B cell (primary cell): ENCODE results near the gene TACC3. TPM values are rescaled to one million over a fixed set of nuclear protein-coding genes. Genes with fewer than 3 reads are reported as not detected.

ENCODE experiments used
- ATAC-seq: fragments of 200-7000 bp; cut with Tn5 transposase; one replicate; pipeline ENCODE4 v1.10.0; 2021; ENCODE audit warnings: low read depth, mild to moderate bottlenecking, moderate number of reproducible peaks, moderate library complexity
- CTCF ChIA-PET: fragments of 350-600 bp; sonication (Branson Sonifier 250); formaldehyde crosslinking; loops from one replicate; lab custom pipeline; 2021; ENCODE audit warnings: antibody characterized with exemption, inconsistent platforms; lab: Charles Lee
- POLR2A ChIA-PET: fragments of 350-600 bp; sonication (Branson Sonifier 250); formaldehyde crosslinking; loops from one replicate; lab custom pipeline; 2021; ENCODE audit warnings: antibody characterized with exemption; lab: Charles Lee
- DNase-seq: peaks from one replicate; pipeline ENCODE4 v3.0.0; 2013
- H2AFZ ChIP-seq: 2 replicates; pipeline ENCODE4 v1.6.1; 2012; ENCODE audit warnings: mild to moderate bottlenecking, low read depth, low read length; ENCODE audit not compliant: insufficient read depth, poor library complexity, severe bottlenecking
- H3K27ac ChIP-seq, 2 donors: 1 replicate in 1 of 2; 2 replicates in 1 of 2; pipeline ENCODE4 v1.5.1; 2012 to 2013; ENCODE audit warnings: low read length in 2 of 2, mild to moderate bottlenecking in 2 of 2, moderate library complexity in 1 of 2
- H3K27me3 ChIP-seq, 4 experiments: fragments of 200-600 bp in 1 of 4; sonication (generic) in 1 of 4; replicated peaks in 1 of 4; 1 replicate in 2 of 4; 2 replicates in 2 of 4; pipeline versions ENCODE4 v1.6.1 to v1.7.0; 2013 to 2016; ENCODE audit warnings: low read length in 3 of 4, mild to moderate bottlenecking in 2 of 4, mixed read lengths in 1 of 4, moderate library complexity in 1 of 4; ENCODE audit not compliant: insufficient read depth in 4 of 4, control insufficient read depth in 3 of 4; ENCODE audit errors: control extremely low read depth in 1 of 4
- H3K36me3 ChIP-seq, 2 experiments: replicated peaks in 1 of 2; 1 replicate in 1 of 2; 2 replicates in 1 of 2; pipeline versions ENCODE4 v1.6.1 to v1.7.1; 2013; ENCODE audit warnings: low read length in 1 of 2; ENCODE audit not compliant: insufficient read depth in 2 of 2, control insufficient read depth in 1 of 2; ENCODE audit errors: control extremely low read depth in 1 of 2, extremely low read depth in 1 of 2
- H3K4me1 ChIP-seq, 2 donors: fragments of 200-600 bp in 1 of 2; sonication (generic) in 1 of 2; 1 replicate in 1 of 2; 2 replicates in 1 of 2; pipeline versions ENCODE4 v1.5.1 to v1.6.1; 2013 to 2017; ENCODE audit warnings: low read length in 2 of 2; ENCODE audit not compliant: control insufficient read depth in 2 of 2, insufficient read depth in 2 of 2
- H3K4me2 ChIP-seq: replicated peaks from 2 replicates; pipeline ENCODE3; 2012; ENCODE audit warnings: mild to moderate bottlenecking, low read depth, low read length; ENCODE audit not compliant: poor library complexity, severe bottlenecking
- H3K4me3 ChIP-seq, 5 experiments: fragments of 200-600 bp in 1 of 5; sonication (generic) in 1 of 5; 1 replicate in 3 of 5; 2 replicates in 2 of 5; pipeline versions ENCODE4 v1.5.1 to v1.7.0; 2011 to 2016; ENCODE audit warnings: low read length in 4 of 5, mild to moderate bottlenecking in 4 of 5, low read depth in 2 of 5, control low read depth in 1 of 5, moderate library complexity in 1 of 5; ENCODE audit not compliant: insufficient read depth in 1 of 5; ENCODE audit errors: control extremely low read depth in 1 of 5, extremely low read depth in 1 of 5
- H3K79me2 ChIP-seq: fragments of 200-600 bp; sonication (generic); one replicate; pipeline ENCODE4 v1.6.0; 2016; ENCODE audit warnings: low read length; ENCODE audit not compliant: control insufficient read depth, insufficient read depth
- H3K9ac ChIP-seq: fragments of 200-600 bp; sonication (generic); 2 replicates; pipeline ENCODE4 v1.6.1; 2017; ENCODE audit warnings: mild to moderate bottlenecking, low read length, moderate library complexity
- H3K9me3 ChIP-seq, 3 donors: one replicate each; pipeline versions ENCODE4 v1.6.1 to v1.7.1; 2013; ENCODE audit warnings: low read length in 2 of 3; ENCODE audit not compliant: control insufficient read depth in 2 of 3, insufficient read depth in 1 of 3; ENCODE audit errors: control extremely low read depth in 1 of 3
- H4K20me1 ChIP-seq: 2 replicates; pipeline ENCODE4 v1.6.0; 2012; ENCODE audit warnings: mild to moderate bottlenecking, low read length; ENCODE audit not compliant: insufficient read depth, control insufficient read depth, poor library complexity, severe bottlenecking
- H3K27ac Mint-ChIP-seq: one replicate; pipeline ENCODE4 v1.8.0; 2021; ENCODE audit warnings: mixed read lengths
- H3K27me3 Mint-ChIP-seq: one replicate; pipeline ENCODE4 v1.8.0; 2021; ENCODE audit warnings: mixed read lengths
- H3K4me1 Mint-ChIP-seq: one replicate; pipeline ENCODE4 v1.8.0; 2021; ENCODE audit warnings: mixed read lengths
- H3K4me3 Mint-ChIP-seq: one replicate; pipeline ENCODE4 v1.8.0; 2021; ENCODE audit warnings: mixed read lengths
- H3K9me3 Mint-ChIP-seq: one replicate; pipeline ENCODE4 v1.8.0; 2022; ENCODE audit warnings: mixed read lengths; ENCODE audit not compliant: insufficient read depth
- CTCF ChIP-seq: fragments of 200-600 bp; IDR thresholded peaks from one replicate; pipeline ENCODE4 v1.8.0; 2022; ENCODE audit warnings: antibody characterized with exemption, mild to moderate bottlenecking
- EZH2 ChIP-seq: IDR thresholded peaks from 2 replicates; pipeline ENCODE4 v1.6.1; 2012; ENCODE audit warnings: borderline replicate concordance, low read depth, mild to moderate bottlenecking, moderate library complexity, low read length; ENCODE audit not compliant: insufficient read depth, poor library complexity, severe bottlenecking
- WGBS: methylation state at CpG from one replicate; pipeline ENCODE4 v1.1.5; 2013; ENCODE audit warnings: missing lambda C conversion rate; ENCODE audit not compliant: insufficient coverage; 5-methylcytosine and 5-hydroxymethylcytosine counted together
- intact Hi-C: fragments of 100-400 bp; cut with micrococcal nuclease; formaldehyde crosslinking; loops from one replicate; pipeline ENCODE4 v1.10.0; 2022
- polyA plus RNA-seq: library from polyadenylated mRNA; depleted of rRNA; stranded (reverse); fragments of >200 nt; gene quantifications from 2 replicates; pipeline ENCODE4 v1.2.3, GENCODE V29; 2012
- total RNA-seq, 2 donors: library from RNA; stranded (reverse); fragments of 120-200 nt in 1 of 2; gene quantifications; 1 replicate in 1 of 2; 2 replicates in 1 of 2; pipeline versions ENCODE4 v1.2.3 to v1.2.4, GENCODE V29; 2013 to 2022

Gene TACC3
- total and polyA plus RNA-seq, 2 donors (not counting 1 experiment from before 2014, with no cell fraction given) = 29.5 to 47.9 TPM

- no peak for ATAC-seq
Observed at GRCh38 chr4:1690698-1691097, 30.6 kb upstream of the TACC3 start.

More at GRCh38 chr4:1690698-1691097, 30.6 kb upstream of the TACC3 start:
- H3K9me3 Mint-ChIP-seq = no peaks in the 10 kb centered on the region
- Histone ChIP-seq H4K20me1 (no peaks in the 10 kb centered on the region), H3K79me2 (peaks cover 8% of the 10 kb centered on the region), H3K27me3 (no peaks in the 10 kb centered on the region), H3K4me1 (no peaks in the 10 kb centered on the region), H3K4me3 (no peak overlapping the region), H3K9ac (no peak overlapping the region), H3K27ac (no peak overlapping the region), H2AFZ (no peak overlapping the region), H3K36me3 (peaks cover 0 to 37% of the 10 kb centered on the region in 2 experiments), H3K4me2 (no peak overlapping the region), H3K9me3 (no peaks in the 10 kb centered on the region)
- TF ChIP-seq EZH2 = no peak
- TF ChIP-seq CTCF = no peak
- no peak overlapping the region for H3K27ac Mint-ChIP-seq
- no peak for DNase-seq
- intact Hi-C loops = no loop called here
- 94% methylated on average over 2 of the region's 3 CpGs for WGBS
- ChIA-PET POLR2A (no interaction called here), CTCF (interaction anchor here (1.2 to 12.1 kb wide), 3 partner anchors 23 to 98 kb away, joined by 3 to 503 read pairs (median 75); partner anchors contain the start of genes SLBP, TACC3 and TMEM129)
- no peaks in the 10 kb centered on the region for H3K27me3 Mint-ChIP-seq
- H3K4me3 Mint-ChIP-seq = no peak overlapping the region
- H3K4me1 Mint-ChIP-seq = peaks cover 5% of the 10 kb centered on the region
